HG03103 (cell line): ENCODE data around the gene VAMP2.
"Not testable (repeated sequence)": the region's sequence is repeated elsewhere in the genome, so short reads cannot be mapped to it uniquely, and the experiment has no call there.

Experiments used
- ATAC-seq: cut with Tn5 transposase; IDR thresholded peaks from one replicate; pipeline ENCODE4 v1.9.1; 2021; ENCODE audit warnings: low read depth; ENCODE audit not compliant: unreplicated experiment

The VAMP2 gene

DNA sequence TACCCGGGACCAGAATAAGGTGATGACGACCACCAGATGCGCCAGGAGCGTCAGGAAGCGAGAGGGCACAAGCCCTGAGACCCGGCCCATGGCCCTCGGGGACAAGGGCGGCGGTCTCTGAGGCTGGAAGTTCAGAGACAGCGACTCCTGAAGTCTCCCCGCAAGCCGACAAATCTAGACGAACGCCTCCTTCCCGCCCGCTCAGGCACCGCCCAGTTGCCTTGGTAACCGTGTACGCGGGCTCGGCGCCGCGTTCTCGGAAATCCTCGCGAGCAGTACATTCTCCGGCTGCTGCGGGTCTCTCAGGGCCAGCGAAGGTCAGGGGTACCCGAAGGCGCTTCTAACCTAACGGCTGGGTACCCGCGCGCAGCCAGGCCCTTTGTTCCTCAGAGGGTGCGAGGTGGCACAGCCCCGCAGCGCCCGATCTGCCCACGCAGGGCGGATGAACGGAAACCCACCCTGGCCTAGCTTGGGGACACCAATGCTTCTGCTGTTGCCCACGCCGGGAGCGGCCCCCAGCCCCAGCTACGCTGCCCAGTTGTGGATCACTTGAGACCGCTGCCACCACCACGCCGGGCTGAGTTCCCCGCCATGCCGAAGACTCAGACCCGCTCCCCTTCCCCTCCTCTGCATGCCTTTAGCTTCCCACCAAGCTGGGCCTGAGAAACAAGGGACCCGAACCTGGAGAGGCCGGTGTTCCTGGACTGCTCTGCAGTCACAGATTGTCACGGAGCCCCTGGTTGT lies 13.6 kb upstream of the VAMP2 start, which contains the start of gene TMEM107:
Gene TMEM107, minus strand, starts transcription at position 184 of the 744 bp plus-strand sequence. Its CDS starts 94 bp downstream, at position 90.
- ATAC-seq: peak; percentile 40

DNA sequence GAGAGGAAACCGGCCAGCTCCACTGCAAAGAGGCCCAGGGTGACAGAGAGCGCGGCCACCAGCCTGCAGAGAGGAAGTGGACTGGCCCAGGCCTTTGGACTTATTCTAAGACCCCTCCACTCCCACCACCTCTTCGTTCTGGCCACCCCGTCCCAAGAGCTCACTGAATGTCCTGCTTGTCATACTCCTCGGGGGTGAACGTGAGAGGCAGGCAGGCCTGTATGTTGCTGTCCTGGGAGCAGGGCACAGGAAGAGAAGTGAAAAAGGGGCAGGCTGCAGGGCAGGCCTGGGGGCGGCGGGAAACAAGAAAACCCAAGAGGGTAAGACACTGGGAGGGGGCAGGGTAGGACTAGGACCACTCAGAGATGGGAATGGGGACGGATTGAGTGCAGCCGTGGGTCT lies 13.0 kb upstream of the VAMP2 start:
- ATAC-seq: no peak

DNA sequence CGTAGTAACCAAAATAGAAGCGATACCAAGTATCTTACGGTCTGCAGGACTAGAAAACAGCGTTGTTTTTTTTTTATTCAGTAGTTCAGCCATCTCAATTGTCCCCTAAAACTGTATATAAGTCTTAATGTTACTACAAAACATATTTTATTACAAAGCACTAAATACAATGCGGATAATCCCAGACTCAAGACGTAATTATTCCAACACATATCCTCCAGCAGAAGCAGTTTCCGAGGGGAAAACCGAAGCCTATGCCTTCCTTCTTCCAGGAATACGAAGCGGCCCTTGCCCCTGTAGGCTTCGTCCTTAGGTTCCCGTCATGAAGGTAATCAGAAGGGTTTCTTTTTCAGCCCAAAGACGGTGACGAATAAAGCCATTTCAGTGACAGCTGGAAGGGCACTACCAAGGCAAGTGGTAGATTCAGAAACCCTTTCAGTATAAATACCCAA lies 11.1 kb upstream of the VAMP2 start:
- ATAC-seq: no peak

DNA sequence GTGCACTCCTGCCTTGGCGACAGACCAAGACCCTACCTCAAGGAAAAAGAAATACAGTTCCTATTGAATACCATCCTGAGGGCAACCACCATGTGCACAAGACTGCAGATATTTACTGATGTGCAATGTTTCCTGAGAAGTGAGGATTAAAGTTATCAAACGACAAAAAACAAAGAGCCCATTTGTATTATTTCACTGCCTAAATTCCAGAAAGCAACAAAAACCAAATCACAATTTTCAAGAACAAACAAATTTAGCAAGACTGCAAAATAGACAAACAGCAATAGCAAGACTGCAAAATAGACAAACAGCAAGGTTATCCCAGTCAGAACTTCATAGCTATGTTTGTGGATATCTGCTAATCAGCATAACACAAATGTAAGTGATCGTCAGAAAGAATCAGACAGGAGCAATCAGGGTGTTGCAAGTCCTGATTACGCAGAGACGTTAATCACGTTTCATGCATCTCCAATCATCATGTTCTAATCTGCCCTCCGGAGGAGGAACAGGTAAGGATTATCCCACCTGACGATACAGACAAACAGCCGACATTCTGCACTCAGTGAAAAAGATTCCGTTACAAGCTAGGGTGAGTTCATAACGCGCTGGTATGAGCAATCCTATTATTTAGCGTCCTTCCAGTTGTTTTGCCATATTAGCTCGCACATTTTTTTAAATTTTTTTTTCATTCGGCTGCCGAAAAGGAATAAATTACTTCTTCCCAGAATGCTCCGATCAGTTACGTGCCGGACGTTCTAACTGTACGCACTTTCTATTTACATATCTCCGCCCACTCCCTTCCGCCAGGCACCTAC lies 10.5 kb upstream of the VAMP2 start:
- peak; percentile 56 for ATAC-seq

DNA sequence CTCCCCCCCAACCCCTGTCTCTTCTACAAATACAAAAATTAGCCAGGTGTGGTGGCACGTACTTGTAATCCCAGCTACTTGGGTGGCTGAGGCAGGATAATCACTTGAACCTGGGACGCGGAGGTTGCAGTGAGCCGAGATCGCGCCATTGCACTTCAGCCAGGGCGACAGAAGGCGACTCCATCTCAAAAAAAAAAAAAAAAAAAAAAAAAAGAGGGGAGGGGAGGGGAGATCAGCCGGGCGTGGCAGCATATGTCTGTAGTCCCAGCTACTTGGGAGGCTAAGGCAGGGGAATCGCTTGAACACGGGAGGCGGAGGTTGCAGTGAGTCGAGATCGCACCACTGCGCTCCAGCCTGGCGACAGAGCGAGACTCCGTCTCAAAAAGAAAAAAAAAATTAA lies 7.4 kb upstream of the VAMP2 start:
- not testable (repeated sequence) for ATAC-seq

DNA sequence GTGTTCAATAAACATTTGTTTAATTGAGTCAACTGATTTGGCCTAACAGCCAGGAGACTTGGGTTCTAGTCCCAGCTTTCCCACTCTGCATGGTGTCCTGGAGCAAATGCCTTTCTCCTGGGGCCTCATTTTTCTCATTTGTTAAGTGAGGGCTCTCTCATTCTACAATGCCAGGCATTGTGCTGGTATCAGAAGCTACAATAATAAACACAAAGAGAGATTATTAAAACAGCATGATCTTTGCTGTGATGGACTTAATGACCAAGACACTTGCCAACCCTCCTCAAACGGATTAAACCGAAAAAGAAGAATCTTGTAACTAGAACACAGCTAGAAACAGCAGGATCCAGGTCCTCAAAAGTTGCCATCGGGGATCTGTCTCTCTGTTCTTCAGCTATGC lies 4.8 kb upstream of the VAMP2 start:
- ATAC-seq: no peak

DNA sequence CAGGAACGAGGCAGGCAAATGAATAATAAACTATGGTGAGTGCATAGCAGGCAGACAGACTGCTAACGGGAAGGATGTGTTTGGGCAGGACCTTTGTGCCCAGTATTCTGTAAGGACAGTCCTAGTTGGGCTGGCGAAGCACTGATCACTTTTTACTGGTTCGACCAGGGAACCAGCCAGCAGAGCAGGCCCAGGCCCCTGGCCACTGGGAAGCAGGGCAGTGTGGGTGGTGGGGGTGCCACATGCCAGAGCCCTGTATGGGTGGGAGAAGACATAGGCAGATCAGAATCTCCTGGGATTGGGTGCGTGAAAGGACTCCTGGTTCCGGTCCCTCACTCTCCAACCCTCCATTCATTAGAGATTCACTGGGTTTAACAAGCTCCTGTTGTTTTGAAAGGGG lies 4.0 kb upstream of the VAMP2 start:
- no peak for ATAC-seq

DNA sequence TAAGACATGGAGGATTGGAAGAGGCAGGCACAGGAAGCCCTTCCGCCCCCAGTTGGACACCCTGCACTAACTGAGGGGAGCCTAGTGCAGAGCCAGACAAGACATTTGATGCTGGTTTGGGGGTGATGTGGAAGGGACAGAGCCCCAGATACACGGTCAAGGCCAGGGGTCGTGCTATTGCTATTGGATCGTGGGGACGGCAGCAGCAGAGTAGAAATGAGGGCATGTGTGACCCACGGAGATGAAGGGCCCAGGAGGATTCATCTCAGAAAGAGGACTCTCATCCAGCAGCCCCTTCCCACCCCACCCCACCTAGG lies 2.0 kb upstream of the VAMP2 start:
- no peak for ATAC-seq

DNA sequence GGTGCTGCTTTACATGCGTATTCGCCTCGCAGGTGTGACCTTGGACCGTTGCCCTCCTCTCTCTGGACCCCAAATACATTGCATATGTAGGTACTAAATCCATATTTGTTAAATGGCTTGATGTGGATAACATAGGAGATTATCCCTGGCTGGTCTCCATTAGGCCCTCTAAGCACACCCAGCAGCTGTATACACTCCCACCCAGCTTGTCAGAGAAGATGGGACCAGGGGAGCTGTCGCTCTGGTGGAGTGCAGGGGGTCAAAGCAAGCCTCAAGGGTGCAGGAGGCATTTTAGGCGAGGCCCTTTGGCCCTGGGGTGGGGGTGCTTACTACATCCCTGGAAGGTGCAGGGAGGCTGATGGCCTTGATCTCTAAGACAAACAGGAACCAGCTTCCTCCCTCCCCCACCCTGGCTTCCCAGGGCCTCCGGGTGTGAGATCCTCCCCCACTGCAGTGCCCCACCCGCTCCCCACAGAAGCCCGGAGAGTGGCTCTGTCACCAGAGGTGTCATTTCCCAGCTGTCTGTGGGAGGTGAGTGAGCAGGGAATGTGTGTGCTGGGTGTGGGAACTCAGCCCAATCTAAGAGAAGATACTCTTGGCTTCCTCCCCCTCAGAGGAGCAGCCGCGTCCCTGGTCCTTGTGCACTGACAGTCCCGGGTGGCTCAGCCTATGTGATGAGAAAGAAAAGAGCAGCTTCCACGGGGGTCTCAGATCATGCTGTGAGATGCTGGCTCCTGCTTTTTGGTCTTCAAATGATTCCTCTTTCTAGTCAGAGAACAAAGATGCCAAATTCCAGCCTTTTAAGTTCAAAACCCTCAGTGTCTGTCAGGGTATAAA lies 1.4 kb upstream of the VAMP2 start:
- ATAC-seq: no peak

DNA sequence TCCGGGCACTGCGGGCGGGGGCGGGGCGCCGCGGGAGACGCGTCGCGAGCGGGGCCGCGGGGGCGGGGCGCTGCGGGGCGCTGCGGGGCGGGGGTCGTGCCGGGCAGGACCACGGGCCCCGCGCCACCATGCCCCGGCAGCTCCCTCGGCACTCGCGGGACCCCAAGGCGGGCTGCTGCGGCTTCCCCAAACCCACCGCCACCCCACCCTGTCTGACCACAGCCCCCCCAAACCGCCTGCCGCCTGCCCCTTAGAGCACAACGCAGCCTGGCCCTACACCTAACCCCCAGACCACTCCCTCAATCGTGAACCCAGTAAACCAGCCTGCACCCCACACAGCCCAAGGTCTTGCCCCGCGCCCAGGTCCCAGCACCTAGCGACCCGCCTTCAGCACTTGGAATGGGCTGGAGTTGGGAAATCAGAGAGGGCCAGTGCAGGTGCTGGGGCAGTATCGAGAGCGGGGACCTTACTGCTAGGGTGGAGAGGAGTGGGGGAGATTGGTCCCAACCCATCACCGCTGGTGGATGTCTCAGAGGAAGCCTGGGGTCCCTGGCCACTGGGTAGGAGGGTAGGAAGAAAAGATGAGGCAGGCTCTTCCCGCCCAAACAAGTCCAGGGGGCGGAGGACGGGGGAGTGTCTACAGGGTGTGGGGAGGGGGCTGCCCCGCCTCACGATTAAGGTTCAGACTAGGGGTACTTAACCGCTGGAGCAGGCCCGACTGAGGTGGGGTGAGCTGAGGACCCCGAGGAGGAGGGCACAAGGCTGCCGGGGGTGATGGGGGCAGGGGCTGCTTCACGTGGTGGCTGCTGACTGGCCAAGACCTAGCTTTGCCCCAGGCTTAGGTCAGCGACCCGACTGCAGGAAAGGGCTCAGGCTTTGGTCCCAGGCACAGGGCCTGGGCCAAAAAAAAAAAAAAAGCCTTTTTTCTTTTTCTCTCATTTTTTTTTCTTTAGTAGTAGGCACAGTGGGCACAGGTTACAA lies 539 bp upstream of the VAMP2 start:
- no peak for ATAC-seq

DNA sequence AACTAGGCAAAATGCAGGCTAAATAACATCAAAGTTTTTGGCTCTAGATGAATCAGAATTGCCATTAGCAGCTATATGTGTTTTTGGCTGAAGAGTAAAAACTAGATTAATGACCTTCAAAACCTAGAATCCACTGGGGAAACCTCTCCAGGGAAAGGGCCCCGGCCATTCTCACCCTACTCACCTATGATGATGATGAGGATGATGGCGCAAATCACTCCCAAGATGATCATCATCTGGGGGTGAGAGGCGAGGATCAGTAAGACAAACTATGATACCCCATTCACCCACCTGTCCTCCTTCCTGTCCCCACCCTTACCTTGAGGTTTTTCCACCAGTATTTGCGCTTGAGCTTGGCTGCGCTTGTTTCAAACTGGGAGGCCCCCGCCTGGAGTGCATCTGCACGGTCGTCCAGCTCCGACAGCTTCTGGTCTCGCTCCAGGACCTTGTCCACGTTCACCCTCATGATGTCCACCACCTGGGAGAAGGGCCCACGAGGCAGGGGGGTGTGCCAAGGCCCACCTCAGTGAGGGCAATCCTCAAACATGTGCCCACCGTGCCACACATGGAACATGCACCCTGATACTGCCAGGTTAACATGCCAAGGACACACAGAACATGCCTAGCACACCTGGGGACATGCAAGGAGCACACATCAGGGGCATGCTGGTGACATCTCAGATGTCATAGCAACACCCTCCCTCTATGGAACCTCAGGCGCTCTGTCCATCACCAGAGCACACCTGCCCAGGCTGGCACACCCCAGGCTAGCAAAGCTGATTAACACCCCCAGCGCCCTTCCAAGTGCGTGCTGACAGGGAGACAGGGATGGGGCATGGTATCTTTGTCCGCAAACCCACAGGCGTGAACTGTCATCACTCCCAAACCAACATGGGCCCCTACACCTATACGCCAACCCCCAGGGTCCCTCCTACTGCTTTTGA lies 1.2 kb downstream of the VAMP2 start:
- no peak for ATAC-seq

DNA sequence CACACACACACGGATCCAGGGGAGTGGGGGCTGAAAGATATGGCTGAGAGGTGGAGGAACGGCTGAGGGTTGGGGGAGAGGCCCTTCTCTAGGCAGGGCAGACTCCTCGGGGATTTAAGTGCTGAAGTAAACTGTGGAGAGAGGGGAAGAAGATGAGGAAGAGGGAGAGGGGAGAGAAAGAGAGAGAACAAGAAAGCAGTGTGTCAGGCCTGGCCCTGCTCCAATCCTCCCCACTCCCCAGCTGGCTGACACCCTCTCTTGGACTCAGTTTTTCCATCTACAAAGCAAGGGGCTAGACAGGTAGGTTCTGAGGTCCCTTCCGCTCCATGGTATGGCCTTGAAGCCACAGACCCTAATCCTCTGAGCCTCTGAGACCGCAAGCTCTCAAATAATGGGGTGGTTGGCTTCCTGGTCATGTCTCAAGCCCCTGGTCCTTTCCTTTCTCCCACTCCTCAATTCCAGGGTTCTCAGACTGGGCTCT lies 2.0 kb downstream of the VAMP2 start:
- ATAC-seq: no peak

DNA sequence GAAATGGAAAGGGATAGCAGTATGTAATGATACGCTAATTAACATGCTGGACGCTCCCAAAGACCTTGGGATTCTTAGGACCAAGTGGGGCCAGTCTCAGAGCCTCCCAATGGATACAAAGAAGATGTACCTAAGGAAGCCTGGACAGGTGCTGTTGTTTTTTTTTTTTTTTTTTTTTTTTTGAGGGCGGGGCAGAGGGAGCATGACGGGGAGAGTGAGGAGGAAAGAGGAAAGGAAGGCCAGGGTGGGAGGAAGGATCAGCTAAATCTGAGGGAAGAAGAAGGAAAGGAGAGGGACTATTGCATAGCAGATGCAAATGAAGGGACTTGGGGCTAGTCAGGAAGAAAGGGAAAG lies 2.5 kb downstream of the VAMP2 start:
- no peak for ATAC-seq

DNA sequence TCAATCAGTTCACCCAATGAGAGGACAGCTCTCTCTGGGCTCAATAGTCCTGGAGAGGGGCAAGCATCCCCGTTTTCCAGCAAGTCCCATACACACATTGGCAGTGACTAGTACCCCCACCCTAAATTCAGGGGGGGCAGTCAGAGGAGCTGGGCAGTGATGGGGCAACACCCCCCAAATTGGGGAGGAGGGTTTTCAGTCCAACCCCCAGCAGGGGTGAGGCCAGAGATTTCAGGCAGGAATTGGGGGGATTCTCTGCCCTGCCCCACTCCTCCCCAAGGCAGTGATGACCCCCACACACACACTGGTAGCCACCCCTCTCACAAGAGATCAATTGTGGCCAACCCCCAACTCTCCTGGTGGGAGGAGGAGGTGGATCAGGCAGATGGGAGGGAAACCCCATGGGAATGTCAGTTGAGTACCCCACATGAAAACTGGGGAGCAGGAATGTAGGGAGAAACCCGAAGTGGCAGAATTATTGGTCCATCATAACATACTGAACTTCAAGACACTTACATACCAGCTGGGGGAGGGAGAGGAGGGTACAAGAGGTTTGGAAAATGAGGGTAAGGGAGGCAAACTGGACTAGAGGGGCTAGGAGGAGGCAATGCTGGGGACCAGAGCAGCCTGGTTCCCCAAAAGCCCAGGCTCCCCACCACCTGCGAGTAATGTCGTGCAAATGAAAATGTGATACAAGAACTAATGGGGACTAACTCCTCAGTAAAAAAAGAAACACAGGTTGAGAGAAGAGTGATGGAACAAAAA lies 3.1 kb downstream of the VAMP2 start:
- no peak for ATAC-seq

DNA sequence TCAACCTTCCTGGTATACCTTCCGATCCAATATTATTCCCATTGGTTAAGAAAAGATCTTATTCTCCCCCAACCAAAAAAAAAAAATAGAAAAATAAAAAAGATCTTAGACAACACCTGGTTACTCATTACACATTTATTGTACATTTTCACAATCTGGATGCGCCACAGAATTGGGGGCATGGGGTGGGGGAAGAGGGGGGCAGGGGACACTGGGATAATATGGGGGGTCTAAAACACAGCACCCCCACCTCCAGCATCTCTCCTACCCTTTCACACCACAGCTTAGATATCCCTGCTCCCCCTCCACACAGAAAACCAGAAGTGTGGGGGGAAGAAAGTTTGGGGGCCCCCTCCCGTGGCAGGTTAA lies 3.7 kb downstream of the VAMP2 start:
- ATAC-seq: no peak

DNA sequence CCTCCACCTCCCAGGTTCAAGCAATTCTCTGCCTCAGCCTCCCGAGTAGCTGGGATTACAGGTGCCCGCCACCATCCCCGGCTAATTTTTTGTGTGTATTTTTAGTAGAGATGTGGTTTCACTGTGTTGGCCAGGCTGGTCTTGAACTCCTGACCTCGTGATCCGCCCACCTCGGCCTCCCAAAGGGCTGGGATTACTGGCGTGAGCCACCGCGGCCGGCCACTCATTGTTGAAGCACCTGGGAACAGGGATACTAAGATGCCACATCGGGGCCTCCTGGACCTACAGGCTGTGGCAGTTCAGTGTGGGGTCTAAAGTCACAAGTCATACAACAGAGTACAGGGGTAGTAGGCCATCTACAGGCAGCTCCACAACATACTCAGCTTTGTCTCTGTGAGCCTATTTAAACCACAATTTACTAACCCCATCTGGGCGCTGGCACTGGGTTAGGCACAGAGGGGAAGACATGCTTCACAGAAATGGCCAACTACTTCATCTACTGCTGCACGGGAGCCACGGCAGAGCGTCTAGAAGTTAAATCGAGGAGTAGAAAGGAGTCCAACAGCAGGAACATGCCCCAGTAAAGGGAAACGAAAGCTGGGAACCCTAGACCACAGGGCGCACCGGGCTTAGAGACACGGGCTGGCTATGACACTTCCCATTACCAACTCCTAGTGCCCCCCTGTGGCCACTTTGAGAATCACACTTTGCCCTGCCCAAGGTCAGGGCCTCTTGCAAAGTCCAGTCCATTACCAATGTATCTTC lies 4.3 kb downstream of the VAMP2 start:
- no peak for ATAC-seq

DNA sequence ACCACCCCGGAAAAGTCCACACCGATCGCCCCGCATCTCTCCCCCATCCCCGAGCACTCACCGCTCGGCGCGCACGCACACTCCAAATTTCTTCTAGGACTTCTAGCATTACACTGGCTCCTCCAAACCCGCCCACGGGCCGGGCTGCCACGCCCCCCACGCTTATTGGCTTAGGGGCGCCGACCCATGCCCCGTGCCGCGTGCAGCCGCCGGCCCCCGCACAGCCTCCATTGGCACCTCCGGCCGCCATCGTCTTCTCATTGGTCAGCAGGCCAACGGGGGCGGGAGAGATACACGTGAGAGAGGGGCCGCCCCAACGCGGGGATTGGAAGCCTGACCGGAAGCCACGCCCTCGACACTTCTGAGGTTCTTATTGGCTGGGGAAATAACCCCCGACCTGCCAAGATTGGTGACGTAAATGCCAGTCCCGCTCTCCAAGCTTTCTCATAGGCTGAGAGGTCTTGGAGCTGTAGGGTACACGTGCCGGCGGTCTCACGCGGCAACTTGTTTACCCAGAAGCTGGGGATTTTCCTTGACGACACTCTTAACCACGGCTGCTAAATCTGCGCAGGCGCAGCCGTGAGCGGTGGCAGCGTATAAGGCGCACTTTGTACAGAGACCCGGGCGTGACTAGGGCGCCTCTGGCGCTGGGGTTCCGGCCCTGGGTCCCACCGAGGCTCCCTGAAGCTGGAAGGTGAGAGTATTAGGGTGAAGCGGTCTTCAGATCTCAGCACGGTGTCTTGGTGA lies 6.3 kb downstream of the VAMP2 start:
- peak; percentile 67 for ATAC-seq
